BLaER1 treated with 17β-estradiol and CSF1 and Interleukin-3, amounts not matched to agents 10 nM and 100 nM (cell line): ENCODE results near the gene SLC45A1.

Experiments
- H3K27ac ChIP-seq, 11 experiments: shearing (Covaris generic); formaldehyde crosslinking; 2 replicates each; pipeline ENCODE4 v1.8.1; 2022
- H3K27me3 ChIP-seq, 11 experiments: shearing (Covaris generic); formaldehyde crosslinking; 2 replicates each; pipeline ENCODE4 v1.8.1; 2022
- H3K36me3 ChIP-seq, 11 experiments: shearing (Covaris generic); formaldehyde crosslinking; 2 replicates each; pipeline ENCODE4 v1.8.1; 2022
- H3K4me1 ChIP-seq, 10 experiments: shearing (Covaris generic); formaldehyde crosslinking; 2 replicates each; pipeline ENCODE4 v1.8.1; 2022
- H3K4me2 ChIP-seq, 11 experiments: shearing (Covaris generic); formaldehyde crosslinking; 2 replicates each; pipeline ENCODE4 v1.8.1; 2022
- H3K4me3 ChIP-seq, 10 experiments: shearing (Covaris generic); formaldehyde crosslinking; 2 replicates each; pipeline ENCODE4 v1.8.1; 2022
- H3K9ac ChIP-seq, 11 experiments: shearing (Covaris generic); formaldehyde crosslinking; 2 replicates each; pipeline ENCODE4 v1.8.1; 2022
- H3K9me3 ChIP-seq, 11 experiments: shearing (Covaris generic); formaldehyde crosslinking; replicated peaks in 1 of 11; 2 replicates each; pipeline ENCODE4 v1.8.1; 2022
- H4K20me1 ChIP-seq, 11 experiments: shearing (Covaris generic); formaldehyde crosslinking; 2 replicates each; pipeline ENCODE4 v1.8.1; 2022
- Cebpa-rat ChIP-seq, 11 experiments: shearing (Covaris generic); IDR thresholded peaks; 2 replicates each; pipeline ENCODE4 v1.8.1; 2022

SLC45A1 gene

DNA sequence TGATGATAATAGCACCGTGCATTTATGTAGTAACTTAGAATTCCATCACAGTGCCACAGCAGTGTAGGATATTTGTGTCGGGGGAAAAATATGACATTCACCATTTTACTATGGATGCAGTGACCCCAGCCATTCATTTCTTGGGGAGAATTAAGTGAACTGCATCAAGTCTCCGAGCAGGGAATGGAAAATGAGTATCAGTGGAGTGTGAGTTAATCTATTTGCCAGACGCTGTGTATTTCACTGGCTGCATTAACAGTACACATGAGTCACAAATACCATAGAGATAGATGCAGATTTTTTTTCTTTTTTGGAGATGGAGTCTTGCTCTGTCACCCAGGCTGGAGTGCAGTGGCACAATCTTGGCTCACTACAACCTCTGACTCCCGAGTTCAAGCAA lies 33.8 kb upstream of the SLC45A1 start:
- no peak overlapping the region for H3K27ac ChIP-seq

DNA sequence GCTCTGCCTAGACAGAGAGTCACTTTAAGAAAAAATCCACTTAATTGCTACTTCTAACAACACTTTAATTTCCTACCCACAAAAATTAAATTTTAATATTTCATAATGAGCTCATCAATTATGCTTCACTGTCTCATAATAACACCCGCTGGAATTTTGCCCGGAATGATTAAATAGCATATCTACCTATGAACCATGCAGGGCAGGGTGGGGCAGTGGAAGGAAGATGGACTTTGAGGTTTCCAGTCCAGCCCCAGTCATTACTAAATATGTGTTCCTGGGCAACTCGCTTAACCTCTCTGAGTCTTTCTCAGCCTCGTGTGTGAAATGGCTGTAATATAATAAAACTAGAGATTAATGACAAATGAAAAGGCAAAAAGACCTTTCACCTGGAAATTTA lies 32.8 kb upstream of the SLC45A1 start:
- Histone ChIP-seq H3K4me3 (no peak overlapping the region), H3K27ac (no peak overlapping the region), H3K36me3 (no peaks in the 10 kb centered on the region), H4K20me1 (no peaks in the 10 kb centered on the region), H3K4me1 (peaks cover 0 to 26% (median 0%) of the 10 kb centered on the region in 10 experiments; a peak in 6 of 20 replicates), H3K4me2 (no peak overlapping the region), H3K9me3 (no peaks in the 10 kb centered on the region), H3K27me3 (no peaks in the 10 kb centered on the region), H3K9ac (no peak overlapping the region)
- no peak for TF ChIP-seq Cebpa-rat (IDR thresholded peaks at IDR 0.05)

More for the DNA sequence above, 33.8 kb upstream of the SLC45A1 start:
- no peak for TF ChIP-seq Cebpa-rat (IDR thresholded peaks at IDR 0.05)
- Histone ChIP-seq H3K27me3 (no peaks in the 10 kb centered on the region), H3K36me3 (no peaks in the 10 kb centered on the region), H3K4me2 (peak overlapping the region in 2 of 11 experiments; percentile 52 to 59; a peak in 1 of 22 replicates), H3K9me3 (no peaks in the 10 kb centered on the region), H3K4me3 (no peak overlapping the region), H3K9ac (no peak overlapping the region), H4K20me1 (no peaks in the 10 kb centered on the region), H3K4me1 (peaks cover 0 to 26% (median 0%) of the 10 kb centered on the region in 10 experiments; a peak in 6 of 20 replicates)

DNA sequence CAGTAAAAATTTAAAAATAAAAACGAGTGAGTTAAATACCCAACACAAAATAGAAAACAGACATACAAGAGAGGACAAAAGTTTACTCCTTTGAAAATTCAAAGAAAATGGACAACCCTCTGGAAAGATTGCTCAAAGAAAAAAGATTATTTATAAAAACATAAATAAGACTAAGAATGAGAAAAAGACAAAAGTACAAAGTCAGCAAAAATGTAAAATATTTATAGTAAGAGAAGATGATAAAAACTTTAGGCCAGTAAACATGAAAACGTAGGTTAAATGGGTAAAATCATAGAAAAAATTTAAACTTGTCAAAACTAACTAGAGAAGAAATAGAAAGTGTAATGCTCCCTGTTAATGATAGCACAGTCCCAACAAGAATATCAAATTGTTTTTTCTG lies 31.9 kb upstream of the SLC45A1 start:
- Histone ChIP-seq H3K4me1 (peaks cover 0 to 26% (median 0%) of the 10 kb centered on the region in 10 experiments; a peak in 6 of 20 replicates), H3K27me3 (no peaks in the 10 kb centered on the region), H3K9me3 (no peaks in the 10 kb centered on the region), H3K36me3 (no peaks in the 10 kb centered on the region), H3K27ac (no peak overlapping the region), H3K4me3 (no peak overlapping the region), H3K4me2 (no peak overlapping the region), H3K9ac (no peak overlapping the region), H4K20me1 (no peaks in the 10 kb centered on the region)
- TF ChIP-seq Cebpa-rat (IDR thresholded peaks at IDR 0.05), result no peak

DNA sequence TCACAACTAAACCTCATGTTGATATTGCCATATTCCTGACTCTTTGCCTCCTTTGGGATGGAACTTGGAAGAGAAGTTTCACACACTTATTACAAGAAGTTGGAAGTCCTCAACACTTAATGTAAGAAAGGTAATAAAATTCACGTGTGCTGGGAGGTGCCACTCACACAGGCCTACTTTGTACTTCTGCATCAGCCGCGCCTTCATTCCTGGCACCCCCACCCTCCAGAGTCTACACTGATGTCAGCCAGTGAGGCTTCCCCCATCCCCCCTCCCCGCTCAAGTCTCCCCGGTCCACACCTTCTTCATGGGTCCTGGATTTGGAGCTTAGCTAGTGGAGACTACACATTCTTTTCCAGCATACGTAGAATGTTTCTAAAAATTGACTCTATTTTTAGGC lies 24.8 kb upstream of the SLC45A1 start:
- Histone ChIP-seq H4K20me1 (no peaks in the 10 kb centered on the region), H3K4me1 (no peaks in the 10 kb centered on the region), H3K4me2 (no peak overlapping the region), H3K9me3 (no peaks in the 10 kb centered on the region), H3K27me3 (no peaks in the 10 kb centered on the region), H3K9ac (no peak overlapping the region), H3K4me3 (no peak overlapping the region), H3K36me3 (no peaks in the 10 kb centered on the region), H3K27ac (no peak overlapping the region)
- no peak for TF ChIP-seq Cebpa-rat (IDR thresholded peaks at IDR 0.05)

DNA sequence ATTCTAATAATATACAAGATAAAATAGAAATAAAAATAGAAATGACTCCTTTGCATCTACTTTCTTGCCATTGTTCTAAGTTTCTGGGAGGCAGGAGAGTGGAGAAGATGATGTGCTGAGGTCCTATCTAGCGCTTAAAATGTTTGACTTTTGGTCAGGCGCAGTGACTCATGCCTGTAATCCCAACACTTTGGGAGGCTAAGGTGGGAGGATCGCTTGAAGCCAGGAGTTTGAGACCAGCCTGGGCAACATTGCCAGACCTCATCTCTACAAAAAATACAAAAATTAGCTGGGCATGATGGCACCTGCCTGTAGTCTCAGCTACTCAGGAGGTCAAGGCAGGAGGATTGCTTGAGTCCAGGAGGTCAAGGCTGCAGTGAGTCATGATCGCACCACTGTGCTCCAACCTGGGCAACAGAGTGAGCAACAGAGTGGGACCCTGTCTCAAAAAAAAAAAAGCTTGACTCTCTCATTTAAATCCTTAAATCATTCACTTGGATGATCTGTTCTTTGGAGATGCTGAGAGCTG lies 24.2 kb upstream of the SLC45A1 start:
- no peaks in the 10 kb centered on the region for H3K27me3 ChIP-seq
- no peaks in the 10 kb centered on the region for H4K20me1 ChIP-seq
- TF ChIP-seq Cebpa-rat (IDR thresholded peaks at IDR 0.05), result no peak
- no peak overlapping the region for H3K27ac ChIP-seq
- H3K9ac ChIP-seq, result no peak overlapping the region
- no peak overlapping the region for H3K4me2 ChIP-seq
- no peaks in the 10 kb centered on the region for H3K4me1 ChIP-seq
- H3K36me3 ChIP-seq, result no peaks in the 10 kb centered on the region
- no peak overlapping the region for H3K4me3 ChIP-seq
- no peaks in the 10 kb centered on the region for H3K9me3 ChIP-seq

DNA sequence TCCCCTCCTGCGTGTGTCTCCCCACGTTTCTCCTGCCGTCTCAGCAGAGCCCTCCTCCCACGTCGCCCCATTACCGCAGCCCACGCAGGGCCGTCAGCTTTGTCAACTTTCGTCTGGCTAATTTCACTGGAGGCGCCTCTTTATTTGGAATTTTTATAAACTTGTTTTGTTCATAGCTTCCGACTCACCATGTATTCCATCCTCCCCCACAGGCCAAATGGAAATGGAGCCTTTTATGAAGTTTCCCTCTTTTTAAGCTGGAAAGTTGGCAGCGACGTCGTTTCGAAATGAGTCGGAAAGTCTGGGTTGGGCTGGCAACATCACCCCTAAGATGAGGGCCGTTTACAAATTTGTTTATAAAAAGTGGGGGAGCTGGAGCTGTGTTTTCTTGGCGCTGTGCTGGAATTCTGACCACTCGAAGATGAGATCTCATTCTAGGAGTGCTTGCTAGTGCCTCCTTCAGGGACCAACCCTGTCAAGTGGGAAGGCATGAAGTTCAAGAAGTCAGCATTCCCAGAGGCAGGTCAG lies 23.7 kb upstream of the SLC45A1 start:
- H3K27me3 ChIP-seq, result no peaks in the 10 kb centered on the region
- no peak overlapping the region for H3K4me2 ChIP-seq
- H3K36me3 ChIP-seq, result no peaks in the 10 kb centered on the region
- H3K27ac ChIP-seq, result no peak overlapping the region
- H3K9me3 ChIP-seq, result no peaks in the 10 kb centered on the region
- no peaks in the 10 kb centered on the region for H4K20me1 ChIP-seq
- H3K9ac ChIP-seq, result no peak overlapping the region
- no peak overlapping the region for H3K4me3 ChIP-seq
- no peak for TF ChIP-seq Cebpa-rat (IDR thresholded peaks at IDR 0.05)
- no peaks in the 10 kb centered on the region for H3K4me1 ChIP-seq

DNA sequence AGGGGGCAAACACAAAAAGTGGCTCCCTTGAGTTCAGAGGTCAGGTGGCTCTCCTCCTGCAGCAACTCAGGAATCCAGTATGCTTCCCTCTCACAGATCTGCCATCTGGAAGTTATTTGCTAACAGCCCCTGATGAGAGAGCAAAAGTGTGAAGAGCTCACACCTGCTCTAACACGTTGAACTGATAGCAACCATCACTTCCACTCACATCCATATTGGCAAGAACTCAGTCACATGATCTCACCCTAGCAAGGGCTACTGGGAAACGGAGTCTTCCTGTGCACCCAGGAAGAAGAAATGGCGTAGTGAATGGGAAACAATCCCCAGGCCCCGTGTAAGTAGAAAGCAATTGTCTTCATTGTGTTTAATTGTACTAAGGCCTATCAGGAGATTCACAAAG lies 20.7 kb upstream of the SLC45A1 start:
- H3K27me3 ChIP-seq, result no peaks in the 10 kb centered on the region

DNA sequence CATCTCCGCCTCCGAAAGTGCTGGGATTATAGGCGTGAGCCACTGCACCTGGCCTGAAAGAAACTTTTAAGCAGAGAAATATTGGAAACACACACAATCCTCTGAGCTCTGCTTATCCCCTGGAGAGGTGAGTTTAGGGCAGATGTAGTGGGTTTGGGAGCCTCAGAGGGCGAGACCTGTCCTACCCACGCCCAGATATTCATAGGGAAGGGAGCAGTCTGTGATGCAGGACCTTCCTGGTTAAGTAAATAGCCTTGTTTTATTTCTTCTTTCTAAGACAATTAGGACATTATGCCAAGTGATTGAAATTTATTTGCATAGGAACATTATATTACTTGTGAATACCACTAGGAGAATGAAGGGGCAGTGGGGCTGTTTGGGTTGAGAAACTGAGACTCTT lies 18.0 kb upstream of the SLC45A1 start:
- Histone ChIP-seq H3K4me1 (no peaks in the 10 kb centered on the region), H3K9ac (no peak overlapping the region), H3K27me3 (no peaks in the 10 kb centered on the region), H3K27ac (no peak overlapping the region), H4K20me1 (no peaks in the 10 kb centered on the region), H3K36me3 (no peaks in the 10 kb centered on the region), H3K4me2 (no peak overlapping the region), H3K9me3 (no peaks in the 10 kb centered on the region), H3K4me3 (no peak overlapping the region)
- no peak for TF ChIP-seq Cebpa-rat (IDR thresholded peaks at IDR 0.05)

More for the DNA sequence above, 20.7 kb upstream of the SLC45A1 start:
- Histone ChIP-seq H3K4me1 (no peaks in the 10 kb centered on the region), H3K27ac (no peak overlapping the region), H3K4me3 (no peak overlapping the region), H4K20me1 (no peaks in the 10 kb centered on the region), H3K9ac (no peak overlapping the region), H3K9me3 (no peaks in the 10 kb centered on the region), H3K4me2 (no peak overlapping the region), H3K36me3 (no peaks in the 10 kb centered on the region)
- TF ChIP-seq Cebpa-rat (IDR thresholded peaks at IDR 0.05), result no peak

DNA sequence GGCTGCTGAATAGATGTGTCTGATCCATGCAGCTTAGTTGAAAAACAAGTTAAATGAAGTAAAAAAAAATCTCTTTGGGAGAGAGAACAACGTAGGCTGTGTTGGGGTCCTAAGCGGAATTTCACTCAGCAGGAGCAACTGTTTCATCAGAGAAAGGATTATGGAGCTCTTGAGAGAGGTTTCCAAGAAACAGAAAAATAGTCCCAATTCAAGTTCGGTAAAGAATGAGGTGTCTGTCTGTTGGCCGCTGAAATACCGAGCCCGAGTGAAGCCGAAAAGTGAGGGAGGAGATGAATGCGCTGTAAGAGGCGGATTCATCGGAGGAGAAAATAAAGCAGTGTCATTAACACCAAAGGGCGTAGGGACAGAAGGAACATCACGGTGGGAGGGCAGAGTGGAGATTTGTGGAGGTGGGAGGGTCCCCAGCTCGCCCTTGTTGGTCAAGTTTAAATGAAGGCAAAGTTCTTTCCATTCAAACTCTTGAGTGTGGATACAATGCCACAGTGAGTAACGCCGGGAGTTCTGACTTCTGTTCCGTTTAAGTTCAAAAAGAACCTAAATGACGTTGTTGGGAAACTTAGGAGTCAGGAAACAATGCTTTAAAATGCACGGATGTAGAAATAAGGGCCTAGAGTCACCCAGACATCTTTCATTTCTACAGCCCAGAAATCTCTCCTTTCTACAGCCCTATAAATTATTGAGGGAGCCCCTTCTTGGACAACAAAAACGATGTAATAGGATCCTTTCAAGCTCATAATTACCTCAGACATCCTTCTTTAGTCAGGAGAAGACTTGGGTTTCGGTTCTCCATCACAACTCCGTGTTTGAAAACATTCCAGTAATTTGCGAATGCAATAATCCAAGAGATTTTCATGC lies 15.6 kb upstream of the SLC45A1 start:
- no peak overlapping the region for H3K4me3 ChIP-seq

More for the DNA sequence above, 15.6 kb upstream of the SLC45A1 start:
- Histone ChIP-seq H3K9me3 (no peaks in the 10 kb centered on the region), H4K20me1 (no peaks in the 10 kb centered on the region), H3K9ac (no peak overlapping the region), H3K4me2 (no peak overlapping the region), H3K36me3 (no peaks in the 10 kb centered on the region), H3K4me1 (peaks cover 0 to 11% (median 0%) of the 10 kb centered on the region in 10 experiments; a peak in 2 of 20 replicates), H3K27me3 (no peaks in the 10 kb centered on the region), H3K27ac (no peak overlapping the region)
- no peak for TF ChIP-seq Cebpa-rat (IDR thresholded peaks at IDR 0.05)
